ENCODE measurements around the gene LMO1. TPM values are rescaled to one million over a fixed set of nuclear protein-coding genes. Genes with fewer than 3 reads are reported as not detected.

LMO1 gene
- total RNA-seq, result 2.6 TPM
- long read RNA-seq, partial matches to known transcripts, result 2 of 6 reads
- long read RNA-seq, other reads (novel, unspliced or antisense), result 0 of 6 reads

DNA sequence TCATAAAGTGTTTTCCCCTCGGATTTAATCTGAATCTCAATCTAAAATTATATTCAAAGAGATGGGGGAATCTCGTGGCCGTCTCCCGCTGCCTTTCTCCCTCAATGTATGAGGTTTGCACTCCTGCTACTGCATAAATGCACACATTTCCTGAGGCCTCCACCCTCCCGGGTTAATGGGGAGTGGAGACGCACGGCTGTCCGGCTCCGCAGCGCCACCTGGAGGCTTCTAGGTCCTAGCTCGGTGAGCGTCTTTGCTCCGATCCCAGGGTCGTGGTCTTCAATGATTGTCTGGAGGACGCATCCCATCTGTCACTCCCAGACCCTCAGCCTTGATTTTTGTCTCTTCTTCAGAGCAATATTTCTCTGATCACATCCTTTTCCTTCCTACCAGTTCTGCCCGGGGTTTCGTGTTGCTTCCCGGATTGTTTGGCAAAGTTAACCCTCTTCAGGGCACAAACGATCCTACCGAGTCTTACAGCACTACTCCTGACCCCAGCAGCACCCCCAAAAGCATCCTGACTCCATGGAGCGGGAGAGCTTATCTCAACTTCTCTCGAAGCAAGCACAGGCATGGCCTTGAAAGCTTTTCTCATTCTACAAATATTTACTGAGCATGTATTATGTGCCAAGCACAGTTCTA lies at the start of gene LMO1:
Gene LMO1 (minus strand): TSS at position 110 of the 642 bp plus-strand sequence. CDS start 516 bp downstream, outside the sequence.
- intact Hi-C loops (cut with micrococcal nuclease), result no loop called here
- DNase-seq, result peak; percentile 90
- peak; percentile 83 for ATAC-seq

DNA sequence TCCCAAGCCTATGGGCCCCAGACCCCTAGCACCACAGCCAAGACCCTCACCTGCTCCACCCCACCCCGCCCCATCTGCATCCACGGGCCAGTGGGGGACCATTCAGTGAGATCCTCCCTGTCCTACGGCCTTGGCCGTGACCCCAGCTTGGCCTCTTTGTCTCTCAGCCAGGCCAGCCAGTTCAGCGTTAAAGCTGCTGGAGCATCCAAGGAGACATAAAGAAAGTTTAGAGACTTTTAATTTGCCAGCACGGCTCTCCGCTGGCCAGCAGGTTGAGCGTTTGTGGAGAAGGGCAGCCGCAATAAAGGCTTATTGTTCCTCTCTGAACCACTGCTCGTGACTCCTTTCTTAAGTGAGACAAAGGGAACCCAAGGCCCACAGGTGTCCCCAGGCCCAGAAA lies 49.3 kb upstream of the LMO1 start:
- ATAC-seq, result no peak
- DNase-seq, result no peak
- intact Hi-C loops (cut with micrococcal nuclease), result no loop called here

GRCh38 chr11:8311366-8311765 lies 47.7 kb upstream of the LMO1 start:
- ATAC-seq (no peak), DNase-seq (no peak)

DNA sequence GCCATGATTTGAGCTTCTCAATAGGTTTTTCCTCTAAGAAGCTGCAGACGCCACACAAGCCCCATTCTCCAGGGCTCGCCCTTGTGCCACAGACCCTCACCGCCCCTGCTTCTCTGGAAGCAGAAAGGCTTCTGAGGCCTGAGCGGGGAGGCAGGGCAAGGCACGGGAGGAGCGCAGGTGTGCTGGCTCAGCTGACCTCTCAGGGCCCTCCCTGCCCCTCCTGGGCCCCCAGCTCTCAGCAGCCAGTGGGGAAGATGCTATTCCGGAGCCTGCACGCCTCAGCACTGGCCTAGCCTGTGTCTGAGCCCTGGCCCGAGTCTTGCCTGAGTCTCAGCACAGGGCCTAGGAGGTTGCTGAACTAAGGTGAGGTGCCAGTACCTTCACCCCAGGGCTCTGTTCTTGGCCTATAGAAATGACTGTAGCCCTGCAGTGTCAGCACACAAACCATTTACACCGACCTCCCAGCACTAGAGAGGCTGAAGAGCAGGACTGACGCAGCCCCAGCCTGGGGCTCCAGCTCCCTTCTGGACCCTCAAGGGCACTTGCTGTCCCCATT lies 47.1 kb upstream of the LMO1 start:
- ATAC-seq (no peak), DNase-seq (no peak)
- intact Hi-C loops (cut with micrococcal nuclease), result no loop called here

More at GRCh38 chr11:8311366-8311765, 47.7 kb upstream of the LMO1 start:
- intact Hi-C loops (cut with micrococcal nuclease), result no loop called here

GRCh38 chr11:8309862-8310261 lies 46.2 kb upstream of the LMO1 start:
- ATAC-seq, result peak; percentile 48
- intact Hi-C loops (cut with micrococcal nuclease), result no loop called here

DNA sequence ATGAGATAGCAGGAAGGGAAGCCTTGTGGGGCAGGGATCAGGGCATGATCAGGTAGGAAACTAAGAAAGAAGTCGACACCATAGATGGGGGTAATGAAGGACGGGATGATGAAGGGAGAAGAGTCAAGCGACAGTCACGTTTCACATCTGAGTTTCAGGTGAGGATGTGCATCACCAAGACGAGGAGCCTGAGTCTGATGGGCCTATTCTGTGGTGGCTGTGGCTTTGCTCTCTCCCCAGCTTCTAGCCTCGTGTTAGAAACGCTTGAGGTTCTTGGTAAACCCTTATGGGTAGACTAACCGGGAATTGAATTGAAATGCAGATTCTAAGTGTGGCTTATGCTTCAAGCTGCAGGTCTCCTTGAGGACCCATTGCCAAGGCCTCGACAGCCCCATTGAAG lies 45.6 kb upstream of the LMO1 start:
- ATAC-seq (no peak), DNase-seq (no peak)
- intact Hi-C loops (cut with micrococcal nuclease), result no loop called here

More at GRCh38 chr11:8309862-8310261, 46.2 kb upstream of the LMO1 start:
- no peak for DNase-seq

- intact Hi-C loops (cut with micrococcal nuclease), result no loop called here
- DNase-seq (no peak), ATAC-seq (no peak)
These were observed 43.9 kb upstream of the LMO1 start for GRCh38 chr11:8307601-8308000.

DNA sequence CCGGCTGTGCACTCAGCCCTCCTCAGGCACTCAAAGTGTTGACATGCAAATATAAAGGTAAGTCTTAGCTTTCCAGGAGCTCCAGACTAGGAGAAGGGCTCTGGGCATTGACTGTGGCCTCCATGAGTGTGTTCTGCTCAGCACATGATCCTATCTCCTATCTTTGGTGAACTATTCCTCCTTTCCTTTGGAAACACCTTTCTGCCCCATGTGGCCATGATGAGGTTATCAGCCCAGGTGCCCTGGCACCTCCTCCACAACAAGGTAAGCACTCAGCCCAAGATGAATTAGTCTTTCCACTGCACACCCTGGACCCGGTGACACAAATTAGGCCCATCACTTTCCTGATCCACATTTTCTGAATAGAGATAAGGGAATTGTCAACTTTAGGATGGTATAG lies 37.9 kb upstream of the LMO1 start:
- DNase-seq, result no peak
- no peak for ATAC-seq
- intact Hi-C loops (cut with micrococcal nuclease), result no loop called here

DNA sequence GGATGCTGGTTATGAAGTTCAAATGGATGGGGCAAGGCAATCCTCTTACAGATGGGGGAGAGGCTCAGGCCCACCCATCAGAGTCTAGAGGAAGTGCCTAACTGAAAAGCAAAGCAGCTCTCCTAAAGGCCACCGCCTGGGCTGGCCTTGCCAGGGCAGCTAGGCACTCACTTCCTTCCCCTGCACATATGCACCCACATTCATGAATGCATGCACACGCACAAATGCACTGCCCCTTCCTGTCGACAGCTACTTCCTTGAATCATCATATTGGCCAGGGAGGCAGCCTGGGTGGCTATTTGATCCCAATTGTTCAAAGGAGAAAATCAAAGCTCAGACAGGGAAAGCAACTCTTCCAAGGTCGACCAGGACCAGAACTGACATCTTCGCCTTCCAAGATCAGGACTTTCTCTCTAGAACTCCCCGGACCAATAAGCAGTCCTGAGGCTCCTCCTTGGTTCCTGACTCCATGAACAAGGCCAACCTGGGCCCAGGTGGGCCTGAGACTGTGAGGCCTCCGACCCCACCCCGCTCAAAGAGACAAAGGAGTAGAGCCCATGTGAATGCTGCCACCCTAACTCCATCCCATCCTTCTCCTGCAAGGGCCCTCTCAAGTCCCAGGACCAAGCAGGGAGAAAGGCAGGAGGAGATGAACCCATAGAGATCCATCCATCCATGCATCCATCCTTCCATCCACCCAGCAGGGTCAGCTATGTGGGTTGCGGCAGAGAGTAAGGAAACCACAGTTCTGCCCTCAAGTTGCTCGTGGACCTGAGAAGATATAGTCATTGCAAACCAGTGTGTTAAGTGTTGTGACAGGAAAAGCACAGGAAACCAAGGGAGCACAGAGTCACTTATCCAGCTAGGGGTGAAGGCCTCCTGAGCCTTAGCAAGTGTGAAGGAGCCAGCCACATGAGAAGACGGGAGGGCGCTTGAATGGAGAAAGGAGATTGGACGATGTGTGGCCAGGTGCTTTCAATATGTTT lies 35.4 kb upstream of the LMO1 start:
- intact Hi-C loops (cut with micrococcal nuclease), result no loop called here
- no peak for ATAC-seq
- DNase-seq, result no peak

DNA sequence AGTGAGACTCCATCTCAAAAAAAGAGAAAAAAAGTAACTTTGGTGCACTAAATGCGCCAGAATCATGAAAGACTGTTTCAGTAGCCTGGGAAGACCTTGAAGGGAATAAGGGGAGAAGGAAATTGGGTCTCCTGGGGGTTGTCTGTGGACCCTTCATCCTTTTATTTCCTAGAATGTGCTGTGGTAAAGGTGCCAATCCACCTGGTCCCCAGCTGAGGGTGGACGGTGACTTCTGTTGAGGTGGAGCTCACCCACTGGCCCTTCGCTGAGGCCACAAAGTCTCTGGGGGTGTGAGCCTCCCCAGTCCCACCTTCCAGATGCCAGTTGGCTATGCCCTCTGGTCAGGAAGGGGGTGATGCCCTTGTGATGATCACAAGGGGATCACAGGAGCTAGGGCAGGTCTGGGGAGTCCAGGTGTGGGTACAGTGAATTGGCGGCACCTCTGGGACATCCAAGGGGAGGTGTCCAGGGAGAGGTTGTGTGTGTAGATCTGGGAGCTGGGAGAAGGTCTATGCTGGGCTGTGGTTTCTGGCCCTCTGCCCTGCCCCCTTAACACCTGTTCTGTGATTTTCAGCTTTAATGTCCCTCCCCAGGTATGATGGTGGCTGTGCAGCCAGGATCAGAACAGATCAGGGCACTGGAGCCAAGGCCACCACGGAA lies 34.2 kb upstream of the LMO1 start:
- no peak for ATAC-seq
- intact Hi-C loops (cut with micrococcal nuclease), result no loop called here
- DNase-seq, result no peak

DNA sequence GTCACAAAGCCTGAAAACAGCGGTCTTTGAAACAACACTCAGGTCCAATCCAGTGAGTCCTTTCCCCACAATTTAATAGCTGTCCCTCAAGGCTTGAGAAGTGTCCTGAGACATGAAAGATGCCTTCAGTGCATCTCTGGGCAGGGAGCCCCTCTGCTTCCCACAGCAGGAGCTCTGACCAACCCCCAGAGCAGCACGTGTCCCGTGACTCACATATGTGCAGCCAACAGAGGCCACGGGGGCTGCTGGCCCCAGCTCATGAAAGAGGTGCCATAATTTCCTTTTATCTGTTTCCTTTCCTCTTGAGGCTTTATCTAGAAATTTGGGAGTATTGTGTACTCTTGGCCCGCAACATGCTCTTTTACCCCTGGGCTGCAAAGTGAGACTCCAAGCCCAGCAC lies 33.2 kb upstream of the LMO1 start:
- ATAC-seq (no peak), DNase-seq (no peak)
- intact Hi-C loops (cut with micrococcal nuclease), result no loop called here

DNA sequence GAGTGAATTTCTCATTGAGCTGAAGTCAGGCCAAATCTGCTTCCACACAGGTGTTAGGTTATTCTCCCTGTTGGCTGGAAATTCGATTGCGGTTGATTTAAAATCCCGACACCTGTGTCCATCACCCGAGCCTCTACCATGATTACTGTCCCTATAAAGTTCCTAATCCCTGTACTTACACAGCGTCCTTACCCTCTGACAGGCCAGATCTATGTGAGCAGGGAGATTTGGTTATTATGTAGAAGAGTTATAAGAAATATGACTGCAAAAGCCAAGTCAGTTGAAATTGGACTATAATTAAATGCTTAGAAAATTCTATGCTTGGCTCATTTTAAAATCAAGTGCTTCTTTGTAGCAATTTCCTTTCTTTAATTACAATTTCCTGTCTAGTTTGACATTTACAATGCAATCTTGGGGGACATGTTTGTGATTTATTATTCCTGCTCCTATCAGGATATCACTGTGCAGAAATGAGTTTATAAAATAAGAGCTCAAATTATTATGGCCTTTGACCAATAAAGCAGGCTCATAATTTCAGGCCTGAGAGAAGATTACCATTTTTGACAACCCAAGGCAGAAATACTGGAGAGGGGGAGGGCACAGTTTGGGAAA lies 32.5 kb upstream of the LMO1 start:
- DNase-seq (no peak), ATAC-seq (no peak)
- intact Hi-C loops (cut with micrococcal nuclease), result no loop called here

- DNase-seq, result no peak
- no peak for ATAC-seq
- intact Hi-C loops (cut with micrococcal nuclease), result no loop called here
These were observed 30.7 kb upstream of the LMO1 start for GRCh38 chr11:8294251-8294935.

DNA sequence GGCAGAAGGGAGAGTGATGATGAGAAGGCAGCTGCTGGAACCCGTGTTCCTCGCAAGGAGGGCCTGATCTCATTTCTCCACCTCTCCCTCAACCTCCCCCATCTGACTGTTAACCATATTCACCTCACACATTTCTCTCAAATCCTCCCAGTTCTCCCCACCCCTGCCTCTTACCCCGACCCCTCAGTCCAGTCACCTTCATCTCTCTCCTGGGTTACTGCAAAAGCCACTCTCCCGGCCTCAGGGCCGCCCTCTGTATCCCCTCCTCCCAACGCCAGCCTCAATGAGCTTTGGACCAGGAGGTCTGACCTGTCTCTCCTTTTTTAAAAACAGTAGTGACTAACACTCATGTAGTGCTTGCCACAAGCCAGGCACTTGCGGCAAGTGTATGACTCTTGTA lies 29.5 kb upstream of the LMO1 start:
- intact Hi-C loops (cut with micrococcal nuclease), result no loop called here
- DNase-seq, result no peak

GRCh38 chr11:8292351-8292750 lies 28.7 kb upstream of the LMO1 start:
- intact Hi-C loops (cut with micrococcal nuclease), result no loop called here

More for the DNA sequence above, 29.5 kb upstream of the LMO1 start:
- ATAC-seq, result no peak

DNA sequence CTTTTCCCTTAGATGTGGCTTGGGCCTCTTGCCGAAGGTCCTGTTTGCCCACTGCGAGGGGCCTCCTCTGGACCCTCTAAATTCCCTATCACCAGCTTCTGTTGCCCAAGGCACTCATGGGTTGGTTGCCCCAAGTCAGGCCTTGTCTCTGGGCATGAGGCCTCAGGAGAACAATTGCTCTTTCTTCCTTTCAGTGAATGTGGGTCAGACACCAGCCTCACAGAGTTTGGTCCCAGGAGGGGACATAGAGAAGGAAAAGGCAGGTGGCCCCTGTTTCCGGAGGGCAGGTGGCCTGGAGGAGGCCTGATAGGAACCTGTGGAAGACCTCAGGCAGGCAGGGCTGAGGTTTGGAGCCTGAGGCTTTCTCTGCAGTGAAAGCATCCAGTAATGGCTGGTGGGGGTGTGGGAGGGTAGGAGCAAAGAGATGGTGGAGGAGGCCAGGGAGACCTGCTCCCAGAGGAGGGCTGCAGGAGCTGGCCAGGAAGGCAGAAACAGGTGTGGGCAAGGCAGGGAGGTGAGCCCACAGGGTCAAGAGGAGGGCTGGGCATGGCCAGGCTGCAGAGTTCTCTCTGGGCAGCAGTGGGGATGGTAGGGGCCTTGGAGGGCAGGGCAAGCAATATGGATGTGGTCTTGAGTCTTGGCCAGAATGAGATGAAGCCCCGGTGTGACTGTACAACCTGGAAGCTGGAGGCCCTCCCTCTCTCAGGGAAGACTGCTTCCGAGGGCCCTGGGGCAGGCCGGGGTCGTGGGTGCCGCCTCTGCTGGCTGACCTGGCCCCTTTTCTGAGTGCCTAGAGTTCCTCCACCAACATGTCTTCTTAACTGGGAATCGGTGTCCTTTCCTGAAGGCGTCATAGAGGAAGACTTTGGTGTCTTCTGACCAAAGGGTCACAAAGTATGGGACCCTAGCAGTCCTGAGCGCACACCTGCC lies 28.0 kb upstream of the LMO1 start:
- ATAC-seq, result no peak
- intact Hi-C loops (cut with micrococcal nuclease), result no loop called here
- no peak for DNase-seq

More at GRCh38 chr11:8292351-8292750, 28.7 kb upstream of the LMO1 start:
- DNase-seq (no peak), ATAC-seq (no peak)

DNA sequence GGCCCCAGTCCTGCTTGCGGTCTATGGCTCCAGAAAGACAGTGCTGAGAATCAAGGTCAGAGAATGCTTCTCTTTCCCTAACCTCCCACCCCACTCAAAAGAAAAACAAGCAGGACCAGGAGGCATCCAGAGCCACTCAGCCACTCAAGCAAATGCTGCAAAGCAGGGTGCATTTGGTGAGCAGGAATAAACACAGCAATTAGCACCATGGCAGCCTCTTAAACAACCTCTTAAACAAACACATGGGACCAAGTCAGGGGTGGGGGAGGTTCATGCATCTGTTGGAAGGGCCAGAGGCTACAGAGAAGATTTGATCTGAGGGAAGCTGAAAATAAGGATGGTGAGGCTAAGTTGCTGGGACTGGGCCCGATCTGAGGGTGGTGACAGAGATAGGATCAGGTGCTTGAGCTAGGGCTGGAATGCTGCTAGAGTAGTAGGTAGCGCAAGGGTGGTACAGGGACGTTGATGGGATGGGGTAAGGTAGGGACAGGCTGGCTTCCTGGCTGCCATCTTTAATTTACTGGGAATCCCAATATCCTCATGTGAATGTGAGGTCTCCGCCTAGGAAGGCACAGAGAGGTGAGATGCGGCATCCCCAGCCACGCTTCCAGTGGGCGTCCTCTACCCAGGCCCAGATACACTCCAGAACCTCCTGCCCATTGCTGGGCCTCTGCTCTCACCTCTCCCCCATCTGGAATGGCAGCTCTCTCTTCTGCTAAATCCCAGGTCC lies 26.6 kb upstream of the LMO1 start:
- DNase-seq (no peak), ATAC-seq (no peak)
- intact Hi-C loops (cut with micrococcal nuclease), result no loop called here

Measured in left ventricle myocardium superior (tissue), 1 donor.